SU-DHL-6 (cell line): ENCODE results near the gene SP8.

Source experiments
- H2AFZ ChIP-seq: fragments of 200-600 bp; sonication (generic); 2 replicates; pipeline ENCODE4 v1.6.1; 2014; ENCODE audit warnings: low read depth, mild to moderate bottlenecking, moderate library complexity, mixed read lengths, antibody characterized with exemption, low read length; ENCODE audit not compliant: severe bottlenecking
- H3F3A ChIP-seq: fragments of 200-600 bp; shearing (Covaris generic); 2 replicates; pipeline ENCODE4 v1.6.0; 2016; ENCODE audit warnings: antibody characterized with exemption, mild to moderate bottlenecking; ENCODE audit not compliant: insufficient read depth
- H3K27ac ChIP-seq: fragments of 200-600 bp; sonication (generic); 2 replicates; pipeline ENCODE4 v1.5.1; 2016; ENCODE audit warnings: low read depth, mild to moderate bottlenecking, low read length, moderate library complexity, mixed read lengths
- H3K27me3 ChIP-seq: fragments of 200-600 bp; sonication (generic), shearing (Covaris generic); 2 replicates; pipeline ENCODE4 v1.6.0; 2014; ENCODE audit warnings: mild to moderate bottlenecking, low read length
- H3K36me3 ChIP-seq: fragments of 200-600 bp; sonication (generic); 2 replicates; pipeline ENCODE4 v1.6.1; 2014; ENCODE audit warnings: mild to moderate bottlenecking, low read length, mixed read lengths
- H3K4me2 ChIP-seq: fragments of 300-600, 200-600 bp; shearing (Covaris generic), sonication (generic); 2 replicates; pipeline ENCODE4 v1.6.0; 2014; ENCODE audit warnings: low read length, low read depth, mild to moderate bottlenecking; ENCODE audit not compliant: poor library complexity, severe bottlenecking
- H3K4me3 ChIP-seq: fragments of 200-600 bp; sonication (generic); 2 replicates; pipeline ENCODE4 v1.5.1; 2014; ENCODE audit warnings: antibody characterized with exemption, low read length, mild to moderate bottlenecking, mixed read lengths; ENCODE audit not compliant: insufficient read depth, poor library complexity, severe bottlenecking
- H3K79me2 ChIP-seq: fragments of 200-600 bp; sonication (generic); 2 replicates; pipeline ENCODE4 v1.6.1; 2014; ENCODE audit warnings: mild to moderate bottlenecking, low read length, moderate library complexity; ENCODE audit not compliant: insufficient read depth
- H3K9ac ChIP-seq: fragments of 200-600 bp; sonication (generic); 2 replicates; pipeline ENCODE4 v1.7.0; 2014; ENCODE audit warnings: mild to moderate bottlenecking, low read length
- H3K9me2 ChIP-seq: fragments of 200-600 bp; sonication (generic); replicated peaks from 2 replicates; pipeline ENCODE4 v1.6.1; 2014; ENCODE audit warnings: low read length; ENCODE audit not compliant: insufficient read depth
- H3K9me3 ChIP-seq: fragments of 200-600 bp; sonication (generic); 2 replicates; pipeline ENCODE4 v1.6.1; 2014; ENCODE audit warnings: low read length, mixed read lengths; ENCODE audit not compliant: insufficient read depth
- H4K20me1 ChIP-seq: fragments of 200-600 bp; sonication (generic); 2 replicates; pipeline ENCODE4 v1.6.1; 2014; ENCODE audit warnings: low read depth, mild to moderate bottlenecking, antibody characterized with exemption, low read length, moderate library complexity, mixed read lengths
- CTCF ChIP-seq: fragments of 200-600 bp; sonication (generic); IDR thresholded peaks from one replicate; pipeline ENCODE4 v1.5.1; 2017; ENCODE audit warnings: antibody characterized with exemption, mild to moderate bottlenecking, low read length, moderate library complexity; ENCODE audit not compliant: insufficient read depth, poor library complexity, severe bottlenecking
- EZH2phosphoT487 ChIP-seq: fragments of 200-600 bp; sonication (generic), shearing (Covaris generic); conservative IDR thresholded peaks from 2 replicates; pipeline ENCODE4 v1.6.1; 2018; ENCODE audit warnings: mild to moderate bottlenecking, antibody characterized with exemption, low read length, moderate library complexity, mixed read lengths

SP8 gene

GRCh38 chr7:20804345-20804744 lies 17.7 kb upstream of the SP8 start:
- Histone ChIP-seq H3F3A (no peaks in the 10 kb centered on the region), H3K36me3 (no peaks in the 10 kb centered on the region), H2AFZ (no peak overlapping the region), H3K27ac (no peak overlapping the region), H3K9me3 (no peaks in the 10 kb centered on the region), H3K27me3 (no peaks in the 10 kb centered on the region), H3K9ac (no peak overlapping the region), H3K4me3 (no peak overlapping the region), H3K9me2 (no peaks in the 10 kb centered on the region), H4K20me1 (no peaks in the 10 kb centered on the region), H3K79me2 (no peaks in the 10 kb centered on the region), H3K4me2 (no peak overlapping the region)
- no peak for TF ChIP-seq EZH2phosphoT487
- TF ChIP-seq CTCF = no peak

- TF ChIP-seq CTCF = no peak
- Histone ChIP-seq H3K9me3 (no peaks in the 10 kb centered on the region), H3K9me2 (no peaks in the 10 kb centered on the region), H3F3A (no peaks in the 10 kb centered on the region), H4K20me1 (no peaks in the 10 kb centered on the region), H3K9ac (no peak overlapping the region), H3K4me2 (no peak overlapping the region), H2AFZ (no peak overlapping the region), H3K36me3 (no peaks in the 10 kb centered on the region), H3K4me3 (no peak overlapping the region), H3K79me2 (no peaks in the 10 kb centered on the region), H3K27me3 (no peaks in the 10 kb centered on the region), H3K27ac (no peak overlapping the region)
These were observed 13.1 kb upstream of the SP8 start for GRCh38 chr7:20799566-20800366.

GRCh38 chr7:20798694-20799121 lies 12.0 kb upstream of the SP8 start:
- H3F3A ChIP-seq = no peaks in the 10 kb centered on the region
- H3K27me3 ChIP-seq = no peaks in the 10 kb centered on the region
- H3K36me3 ChIP-seq = no peaks in the 10 kb centered on the region
- H3K4me3 ChIP-seq = no peak overlapping the region
- H3K9me3 ChIP-seq = no peaks in the 10 kb centered on the region
- H3K79me2 ChIP-seq = no peaks in the 10 kb centered on the region
- TF ChIP-seq EZH2phosphoT487 (no peak), CTCF (no peak)
- no peaks in the 10 kb centered on the region for H3K9me2 ChIP-seq
- peak overlapping the region; percentile 52; the same call in 1 of the 2 replicates for H3K9ac ChIP-seq
- no peak overlapping the region for H2AFZ ChIP-seq
- no peak overlapping the region for H3K27ac ChIP-seq
- no peaks in the 10 kb centered on the region for H4K20me1 ChIP-seq
- peak overlapping the region; percentile 39 for H3K4me2 ChIP-seq
